ENCODE measurements around the gene KDM2A.
A peak's percentile ranks its signal among the peaks of the same experiment; 100 is the strongest.

Gene KDM2A

DNA sequence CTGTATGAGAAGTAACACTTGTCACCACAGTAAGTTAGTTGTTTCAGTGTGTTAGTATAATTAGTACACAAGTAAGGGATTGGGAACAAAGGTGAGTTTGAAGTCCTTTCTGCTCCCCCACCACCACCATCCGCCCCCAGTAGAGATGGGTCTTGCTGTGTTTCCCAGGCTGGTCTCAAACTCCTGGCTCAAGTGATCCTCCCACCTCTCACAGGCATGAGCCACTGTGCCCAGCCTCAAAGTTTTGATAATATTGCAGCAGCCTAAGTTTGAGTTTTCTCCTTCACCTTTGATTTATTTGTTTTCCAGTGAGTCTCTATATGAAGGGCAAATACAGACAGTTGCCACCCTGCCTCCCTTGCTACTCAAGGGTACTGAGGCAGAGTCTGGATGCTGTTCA lies 123.5 kb downstream of the KDM2A start:
- no peak for FAIRE-seq
- TF ChIP-seq PAX5 (IDR thresholded peaks at IDR 0.05; ENCODE audit: insufficient read depth, low read length, severe bottlenecking) (no peak), POLR2A (IDR thresholded peaks at IDR 0.05; ENCODE audit: low read depth, low read length) (peak; percentile 20; the same call in 1 of the 2 replicates), TAF1 (IDR thresholded peaks at IDR 0.05; ENCODE audit: low read depth, low read length) (no peak), POU2F2 (IDR thresholded peaks at IDR 0.05; ENCODE audit: low read depth, low read length) (no peak)
- no peak for DNase-seq (ENCODE audit: insufficient read length, low spot score)

GRCh38 chr11:67243051-67243450 lies 124.0 kb downstream of the KDM2A start:
- FAIRE-seq (no peak), DNase-seq (ENCODE audit: insufficient read length, low spot score) (no peak)
- TF ChIP-seq POLR2A (IDR thresholded peaks at IDR 0.05; ENCODE audit: low read depth, low read length): no peak
- TF ChIP-seq PAX5 (IDR thresholded peaks at IDR 0.05; ENCODE audit: insufficient read depth, low read length, severe bottlenecking): no peak
- TF ChIP-seq POU2F2 (IDR thresholded peaks at IDR 0.05; ENCODE audit: low read depth, low read length): no peak
- no peak for TF ChIP-seq TAF1 (IDR thresholded peaks at IDR 0.05; ENCODE audit: low read depth, low read length)
- no peak for TF ChIP-seq SPI1 (IDR thresholded peaks at IDR 0.05; ENCODE audit: low read depth, low read length)
- TF ChIP-seq POLR2AphosphoS5 (IDR thresholded peaks at IDR 0.05; ENCODE audit: low read depth, low read length): no peak

DNA sequence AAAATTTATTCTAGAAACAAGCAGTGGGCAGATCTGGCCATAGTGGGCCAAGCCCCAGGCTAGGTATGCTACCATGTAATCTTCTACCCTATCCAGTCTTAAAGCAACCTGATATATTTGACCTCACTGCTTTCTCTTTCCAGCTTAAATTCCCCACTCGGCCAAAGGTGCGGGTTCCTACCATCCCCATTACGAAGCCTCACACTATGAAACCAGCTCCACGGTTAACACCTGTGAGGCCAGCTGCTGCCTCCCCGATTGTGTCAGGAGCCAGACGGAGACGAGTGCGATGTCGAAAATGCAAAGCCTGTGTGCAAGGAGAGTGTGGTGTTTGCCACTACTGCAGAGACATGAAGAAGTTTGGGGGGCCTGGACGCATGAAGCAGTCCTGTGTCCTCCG lies 126.0 kb downstream of the KDM2A start:
- no peak for TF ChIP-seq POU2F2 (IDR thresholded peaks at IDR 0.05; ENCODE audit: low read depth, low read length)
- peak; percentile 42; the same call in 1 of the 2 replicates for TF ChIP-seq POLR2AphosphoS5 (IDR thresholded peaks at IDR 0.05; ENCODE audit: low read depth, low read length)
- DNase-seq (ENCODE audit: insufficient read length, low spot score) (no peak), FAIRE-seq (no peak)

DNA sequence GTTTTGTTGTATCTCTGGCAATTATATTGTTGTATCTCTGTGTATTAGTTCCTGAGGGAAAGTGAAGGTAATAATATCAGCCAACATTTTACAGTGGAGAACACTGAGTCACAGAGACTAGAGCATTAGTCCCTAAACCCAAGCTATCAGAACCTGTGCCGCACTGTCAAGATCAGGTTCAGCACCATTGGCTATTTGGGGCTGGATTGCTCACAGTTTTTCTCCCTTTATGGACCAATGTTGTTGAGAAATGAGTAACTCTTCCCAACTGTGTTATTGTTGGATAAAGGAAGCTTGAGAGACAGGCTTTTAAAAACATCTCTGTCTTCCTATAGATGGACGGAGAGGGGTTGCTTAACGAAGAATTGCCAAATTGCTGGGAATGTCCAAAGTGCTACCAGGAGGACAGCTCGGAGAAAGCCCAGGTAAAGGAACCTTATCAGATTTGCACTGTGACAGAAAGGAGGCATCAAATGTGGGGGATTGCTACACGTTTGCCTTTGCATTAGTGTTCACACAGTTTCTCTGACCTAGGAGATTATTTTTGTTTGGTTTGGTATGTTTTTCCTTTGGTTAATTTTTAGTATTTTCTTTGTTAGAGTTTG lies 129.0 kb downstream of the KDM2A start:
- no peak for FAIRE-seq
- no peak for DNase-seq (ENCODE audit: insufficient read length, low spot score)
- TF ChIP-seq POU2F2 (IDR thresholded peaks at IDR 0.05; ENCODE audit: low read depth, low read length) (no peak), POLR2A (IDR thresholded peaks at IDR 0.05; ENCODE audit: low read depth, low read length) (no peak), TAF1 (IDR thresholded peaks at IDR 0.05; ENCODE audit: low read depth, low read length) (no peak), SPI1 (IDR thresholded peaks at IDR 0.05; ENCODE audit: low read depth, low read length) (no peak), POLR2AphosphoS5 (IDR thresholded peaks at IDR 0.05; ENCODE audit: low read depth, low read length) (no peak), PAX5 (IDR thresholded peaks at IDR 0.05; ENCODE audit: insufficient read depth, low read length, severe bottlenecking) (no peak)

- no peak for TF ChIP-seq POU2F2 (IDR thresholded peaks at IDR 0.05; ENCODE audit: low read depth, low read length)
- no peak for TF ChIP-seq SPI1 (IDR thresholded peaks at IDR 0.05; ENCODE audit: low read depth, low read length)
- TF ChIP-seq POLR2A (IDR thresholded peaks at IDR 0.05; ENCODE audit: low read depth, low read length): no peak
- no peak for TF ChIP-seq POLR2AphosphoS5 (IDR thresholded peaks at IDR 0.05; ENCODE audit: low read depth, low read length)
- TF ChIP-seq PAX5 (IDR thresholded peaks at IDR 0.05; ENCODE audit: insufficient read depth, low read length, severe bottlenecking): no peak
- no peak for TF ChIP-seq TAF1 (IDR thresholded peaks at IDR 0.05; ENCODE audit: low read depth, low read length)
- DNase-seq (ENCODE audit: insufficient read length, low spot score): no peak
- FAIRE-seq: no peak
These were observed 129.6 kb downstream of the KDM2A start for GRCh38 chr11:67248653-67249052.

GRCh38 chr11:67250059-67251043 lies 131.3 kb downstream of the KDM2A start:
- DNase-seq (ENCODE audit: insufficient read length, low spot score): no peak
- no peak for FAIRE-seq
- TF ChIP-seq PAX5 (IDR thresholded peaks at IDR 0.05; ENCODE audit: insufficient read depth, low read length, severe bottlenecking) (no peak), POLR2AphosphoS5 (IDR thresholded peaks at IDR 0.05; ENCODE audit: low read depth, low read length) (peak; percentile 69; the same call in 1 of the 2 replicates), POU2F2 (IDR thresholded peaks at IDR 0.05; ENCODE audit: low read depth, low read length) (no peak)

GRCh38 chr11:67251841-67252240 lies 132.8 kb downstream of the KDM2A start:
- TF ChIP-seq TAF1 (IDR thresholded peaks at IDR 0.05; ENCODE audit: low read depth, low read length): no peak
- TF ChIP-seq POLR2A (IDR thresholded peaks at IDR 0.05; ENCODE audit: low read depth, low read length): peak; percentile 62
- DNase-seq (ENCODE audit: insufficient read length, low spot score) (no peak), FAIRE-seq (no peak)

DNA sequence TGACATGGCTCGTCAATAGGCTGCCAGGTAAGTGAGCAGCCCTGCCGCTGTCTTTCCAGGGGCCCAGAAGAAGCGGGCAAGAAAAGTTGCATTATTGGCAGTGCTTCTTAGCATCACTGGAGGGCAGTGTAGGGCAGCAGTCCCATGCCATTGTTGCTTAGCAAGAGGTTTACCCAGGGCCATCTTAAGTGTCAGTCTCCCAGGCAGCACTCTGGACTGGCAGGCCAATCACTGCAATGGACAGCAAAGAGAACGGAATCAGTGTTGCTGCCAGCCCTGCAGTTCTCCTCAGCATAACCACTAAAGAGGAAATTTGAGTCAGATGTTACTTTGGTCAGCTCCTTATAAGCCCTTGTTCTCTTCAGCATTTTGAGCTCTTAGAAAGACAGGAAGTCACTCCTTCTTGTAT lies 133.8 kb downstream of the KDM2A start:
- no peak for FAIRE-seq
- TF ChIP-seq SPI1 (IDR thresholded peaks at IDR 0.05; ENCODE audit: low read depth, low read length): no peak
- TF ChIP-seq TAF1 (IDR thresholded peaks at IDR 0.05; ENCODE audit: low read depth, low read length): no peak
- no peak for TF ChIP-seq POLR2AphosphoS5 (IDR thresholded peaks at IDR 0.05; ENCODE audit: low read depth, low read length)
- DNase-seq (ENCODE audit: insufficient read length, low spot score): no peak

GRCh38 chr11:67253872-67254624 lies 135.0 kb downstream of the KDM2A start:
- TF ChIP-seq PAX5 (IDR thresholded peaks at IDR 0.05; ENCODE audit: insufficient read depth, low read length, severe bottlenecking) (no peak), POU2F2 (IDR thresholded peaks at IDR 0.05; ENCODE audit: low read depth, low read length) (no peak), POLR2A (IDR thresholded peaks at IDR 0.05; ENCODE audit: low read depth, low read length) (no peak; the same call in 1 of the 2 replicates), TAF1 (IDR thresholded peaks at IDR 0.05; ENCODE audit: low read depth, low read length) (no peak), SPI1 (IDR thresholded peaks at IDR 0.05; ENCODE audit: low read depth, low read length) (no peak), POLR2AphosphoS5 (IDR thresholded peaks at IDR 0.05; ENCODE audit: low read depth, low read length) (no peak)
- FAIRE-seq (no peak), DNase-seq (ENCODE audit: insufficient read length, low spot score) (no peak)
